Neural progenitor cell (in vitro differentiated cells): ENCODE results near the gene PKHD1.

Experiments
- EZH2phosphoT487 ChIP-seq: fragments of 200-600 bp; sonication (generic); IDR thresholded peaks from 2 replicates; pipeline ENCODE4 v1.6.1; 2017; ENCODE audit warnings: antibody characterized with exemption
- TF ChIP-seq, protein P1 (sequence below): fragments of 200-600 bp; sonication (generic); IDR thresholded peaks from 2 replicates; pipeline ENCODE4 v1.5.1; 2017; ENCODE audit warnings: antibody characterized with exemption, mild to moderate bottlenecking

- TF ChIP-seq, protein P1, sequence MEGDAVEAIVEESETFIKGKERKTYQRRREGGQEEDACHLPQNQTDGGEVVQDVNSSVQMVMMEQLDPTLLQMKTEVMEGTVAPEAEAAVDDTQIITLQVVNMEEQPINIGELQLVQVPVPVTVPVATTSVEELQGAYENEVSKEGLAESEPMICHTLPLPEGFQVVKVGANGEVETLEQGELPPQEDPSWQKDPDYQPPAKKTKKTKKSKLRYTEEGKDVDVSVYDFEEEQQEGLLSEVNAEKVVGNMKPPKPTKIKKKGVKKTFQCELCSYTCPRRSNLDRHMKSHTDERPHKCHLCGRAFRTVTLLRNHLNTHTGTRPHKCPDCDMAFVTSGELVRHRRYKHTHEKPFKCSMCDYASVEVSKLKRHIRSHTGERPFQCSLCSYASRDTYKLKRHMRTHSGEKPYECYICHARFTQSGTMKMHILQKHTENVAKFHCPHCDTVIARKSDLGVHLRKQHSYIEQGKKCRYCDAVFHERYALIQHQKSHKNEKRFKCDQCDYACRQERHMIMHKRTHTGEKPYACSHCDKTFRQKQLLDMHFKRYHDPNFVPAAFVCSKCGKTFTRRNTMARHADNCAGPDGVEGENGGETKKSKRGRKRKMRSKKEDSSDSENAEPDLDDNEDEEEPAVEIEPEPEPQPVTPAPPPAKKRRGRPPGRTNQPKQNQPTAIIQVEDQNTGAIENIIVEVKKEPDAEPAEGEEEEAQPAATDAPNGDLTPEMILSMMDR, result no peak
- TF ChIP-seq EZH2phosphoT487, result no peak
These were observed 244.5 kb downstream of the PKHD1 start for GRCh38 chr6:51842804-51843378.
